ENCODE results near the gene LINC01488.

Gene LINC01488

DNA sequence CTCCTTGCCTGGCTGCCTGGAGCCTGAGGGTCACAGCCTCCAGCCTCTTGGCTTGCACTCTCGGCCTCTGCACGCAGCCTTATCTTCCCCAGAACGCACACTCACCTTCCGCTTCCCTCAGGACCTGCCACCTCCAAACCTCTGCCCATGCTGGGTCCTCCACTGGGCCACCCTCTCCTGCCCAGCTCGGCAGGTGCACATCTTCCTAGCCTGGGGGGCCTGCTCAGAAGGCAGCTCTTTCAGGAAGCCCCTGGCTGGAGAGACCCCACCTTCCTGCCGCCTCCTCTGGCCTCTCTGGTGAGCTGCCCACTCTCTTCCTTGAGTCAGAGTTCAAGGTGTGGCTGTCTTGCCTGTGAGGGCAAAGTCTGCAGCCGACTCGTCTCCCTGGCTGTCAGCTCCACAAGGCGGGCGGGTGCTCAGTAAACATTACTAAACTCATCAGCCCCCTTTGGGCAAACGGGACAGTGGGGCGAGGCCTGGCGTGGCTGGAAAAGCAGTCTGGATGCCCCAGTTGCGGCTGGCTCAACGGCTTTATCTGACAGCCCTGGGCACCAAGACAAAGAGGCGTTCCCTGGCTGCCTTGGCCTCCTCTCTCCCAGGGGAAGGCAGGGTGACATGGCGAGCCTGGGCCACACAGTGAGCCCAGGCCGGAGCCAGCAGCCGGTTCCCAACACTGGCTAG is 1.7 kb upstream of the LINC01488 start:
- no peak for DNase-seq (ENCODE audit: low read depth, low spot score)

DNA sequence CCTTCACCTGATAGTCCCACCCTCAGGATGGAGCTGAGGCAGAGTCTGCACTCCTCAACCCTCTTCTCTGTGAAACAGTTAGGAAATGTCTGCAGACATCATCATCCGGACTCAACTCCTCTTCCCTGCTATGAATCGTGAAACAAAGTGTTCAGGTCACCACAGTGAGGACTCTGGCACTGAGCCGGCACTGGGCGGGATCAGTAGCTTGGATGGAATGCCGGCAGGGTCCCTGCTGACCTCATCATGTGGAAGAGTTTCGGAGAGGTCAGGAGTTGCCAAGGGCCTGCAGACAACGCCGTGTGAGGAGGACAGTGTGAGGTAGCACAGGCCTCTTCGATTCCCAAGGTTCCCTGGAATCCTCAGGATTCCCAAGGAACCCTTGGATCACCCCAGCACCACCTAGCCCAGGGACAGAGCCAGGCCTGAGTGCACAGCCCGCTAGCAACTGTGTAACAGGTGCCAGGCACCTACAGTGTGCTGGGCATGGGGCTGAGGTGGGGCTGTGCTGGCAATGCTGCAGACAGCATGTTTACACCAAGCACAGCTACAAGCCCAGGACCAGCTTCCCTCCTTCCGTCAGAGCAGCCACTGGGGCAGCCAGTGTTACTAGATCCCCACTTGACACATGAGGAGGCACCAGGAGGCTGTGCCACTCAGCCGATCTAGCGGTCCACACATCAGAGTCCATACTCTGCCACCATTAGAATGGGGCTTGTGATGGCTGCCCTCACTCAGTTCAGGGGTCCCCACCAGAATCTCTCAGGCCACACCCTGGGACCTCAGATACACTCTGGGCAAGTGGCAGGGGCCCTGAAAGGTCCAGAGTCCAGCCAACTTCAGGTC is 693 bp upstream of the LINC01488 start:
- DNase-seq (ENCODE audit: low read depth, low spot score), result no peak

DNA sequence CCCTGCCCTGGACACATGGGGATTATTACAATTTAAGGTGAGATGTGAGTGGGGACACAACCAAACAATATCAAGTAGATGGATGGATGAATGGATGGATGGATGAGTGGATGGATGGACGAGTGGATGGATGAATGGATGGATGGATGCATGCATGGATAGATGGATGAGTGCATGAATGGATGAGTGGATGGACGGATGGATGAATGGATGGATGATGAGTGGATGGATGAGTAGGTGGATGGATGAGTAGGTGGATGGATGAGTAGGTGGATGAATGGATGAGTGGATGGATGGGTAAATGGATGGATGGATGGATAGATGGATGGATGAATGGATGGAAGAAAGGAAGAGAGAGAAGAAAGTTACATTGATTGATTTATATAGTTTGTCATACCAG is 859 bp downstream of the LINC01488 start:
- DNase-seq (ENCODE audit: low read depth, low spot score), result no peak

DNA sequence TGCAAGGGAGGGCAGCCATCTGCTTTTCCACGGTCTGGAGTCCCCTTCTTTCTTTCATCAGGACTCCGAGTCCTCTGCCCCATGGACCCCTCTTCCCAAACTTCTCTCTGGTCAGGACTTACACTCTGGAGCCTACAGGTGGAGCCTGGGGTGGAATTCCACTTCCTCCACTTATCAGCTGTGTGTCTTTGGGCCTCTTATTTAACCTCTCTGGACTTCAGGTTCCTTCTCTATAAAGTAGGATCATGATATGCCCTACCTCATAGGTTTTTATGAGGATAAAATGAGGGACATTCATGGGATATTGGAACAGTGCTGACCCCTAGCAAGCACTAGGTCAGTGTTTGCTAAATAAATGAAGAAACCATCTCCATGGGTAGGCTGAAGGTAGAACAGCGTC is 1.7 kb downstream of the LINC01488 start:
- DNase-seq (ENCODE audit: low read depth, low spot score), result no peak

DNA sequence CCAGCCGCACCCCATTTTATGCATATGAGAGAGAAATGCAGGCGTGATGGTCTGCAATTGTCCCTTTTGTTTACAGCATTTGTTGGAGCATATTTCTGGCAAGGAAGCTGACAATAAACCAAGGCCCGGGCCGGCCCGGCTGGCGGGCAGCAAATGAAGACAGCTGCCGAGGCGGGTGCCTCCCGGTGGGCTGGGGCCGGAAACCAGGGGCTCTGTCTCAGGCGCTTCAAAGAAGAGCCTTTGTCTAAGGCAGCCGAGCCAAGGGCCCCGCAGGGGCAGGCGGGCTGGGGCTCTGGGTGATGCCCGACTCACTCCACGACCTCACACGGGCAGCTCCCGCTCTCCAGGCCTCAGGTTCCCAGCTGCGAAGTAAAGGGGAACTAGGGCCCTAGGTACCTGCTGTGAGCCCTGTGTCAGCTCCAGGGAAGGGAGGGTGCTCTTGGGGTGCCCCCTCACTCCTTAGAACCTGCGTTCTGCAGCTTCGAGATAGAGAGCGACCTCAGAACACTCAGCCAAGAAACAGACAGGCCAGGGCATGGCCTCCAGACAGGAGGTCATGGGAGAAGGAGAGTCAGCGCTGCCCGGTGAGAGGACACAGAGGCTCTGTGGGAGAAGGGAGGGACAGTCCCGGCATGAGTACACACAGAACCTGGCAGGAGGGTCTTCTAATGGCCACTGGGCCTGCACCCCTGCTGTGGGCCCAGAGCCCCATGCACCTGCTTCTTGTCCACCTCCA is 2.4 kb downstream of the LINC01488 start:
- no peak for DNase-seq (ENCODE audit: low read depth, low spot score)

DNA sequence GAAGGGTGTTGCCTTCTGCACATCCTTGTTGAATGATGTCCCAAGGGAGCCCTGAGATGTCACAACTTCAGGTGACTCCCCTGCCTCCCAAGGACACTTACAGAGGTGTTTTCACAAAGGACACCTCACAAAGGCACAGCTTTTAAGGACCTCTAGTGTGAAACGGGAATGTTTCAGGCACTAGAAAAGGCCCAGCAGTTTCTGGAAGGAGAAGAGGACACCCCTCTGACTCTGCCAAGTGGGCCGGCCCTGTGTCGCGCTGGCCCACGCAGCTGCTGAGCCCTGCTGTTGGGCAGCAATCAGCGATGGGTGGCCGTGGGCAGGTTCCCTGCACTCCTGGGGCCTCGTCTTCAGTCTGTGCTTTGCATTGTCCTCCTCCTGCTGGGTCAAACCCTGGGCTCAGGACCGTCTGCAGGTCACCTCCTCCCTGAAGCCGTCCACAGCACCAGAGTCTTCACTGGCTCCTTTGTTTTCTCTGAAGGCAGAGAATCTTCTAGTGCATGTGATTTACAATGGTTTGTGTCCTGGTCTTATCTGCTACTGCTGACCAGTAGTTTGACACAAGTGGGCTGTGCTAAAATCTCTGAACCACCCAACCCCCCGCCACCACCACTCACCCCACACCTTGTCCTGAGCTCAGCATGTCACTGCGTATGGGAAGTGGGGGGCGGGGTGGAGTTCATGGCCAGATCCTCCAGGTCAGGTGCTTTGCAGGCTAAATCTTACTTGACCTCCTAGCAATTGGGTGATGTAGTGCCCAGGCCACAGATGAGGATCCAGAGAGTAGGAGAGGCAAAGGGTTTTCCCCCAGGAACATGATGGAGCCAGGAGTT is 3.2 kb downstream of the LINC01488 start:
- DNase-seq (ENCODE audit: low read depth, low spot score), result no peak

DNA sequence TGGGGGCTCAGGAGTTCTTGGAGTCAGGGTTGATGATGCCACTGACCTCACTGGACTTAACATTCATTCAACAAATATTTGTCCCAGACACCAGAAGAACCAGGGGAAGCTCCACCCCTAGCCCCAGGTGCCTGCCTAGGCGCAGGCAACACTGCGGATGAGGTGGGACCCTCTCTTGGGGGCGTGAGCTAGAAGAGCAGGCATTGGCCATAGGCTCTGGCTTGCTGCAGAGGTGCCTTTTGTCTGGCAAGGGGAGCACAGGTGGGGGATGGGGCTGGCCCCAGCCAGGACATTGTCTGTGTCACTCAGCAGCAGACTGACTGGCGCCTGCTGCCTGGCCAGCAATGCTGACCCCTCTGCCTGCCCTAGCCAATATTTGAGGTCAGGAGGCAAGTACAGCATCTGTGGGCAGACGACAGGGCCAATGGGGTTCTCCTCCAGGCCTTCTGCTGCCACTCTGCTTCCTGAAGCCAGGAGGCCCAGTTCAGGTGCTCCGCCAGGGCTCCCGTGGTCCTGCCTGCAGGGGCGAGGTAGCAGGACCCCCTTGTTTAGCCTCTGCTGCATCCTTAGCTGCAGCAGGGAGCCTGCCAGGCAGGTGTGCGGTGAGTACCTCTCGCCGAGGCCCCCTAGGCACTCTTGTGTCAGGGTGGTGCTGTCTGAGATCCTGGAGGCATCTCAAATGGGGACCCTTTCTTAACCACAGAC is 4.0 kb downstream of the LINC01488 start:
- no peak for DNase-seq (ENCODE audit: low read depth, low spot score)

DNA sequence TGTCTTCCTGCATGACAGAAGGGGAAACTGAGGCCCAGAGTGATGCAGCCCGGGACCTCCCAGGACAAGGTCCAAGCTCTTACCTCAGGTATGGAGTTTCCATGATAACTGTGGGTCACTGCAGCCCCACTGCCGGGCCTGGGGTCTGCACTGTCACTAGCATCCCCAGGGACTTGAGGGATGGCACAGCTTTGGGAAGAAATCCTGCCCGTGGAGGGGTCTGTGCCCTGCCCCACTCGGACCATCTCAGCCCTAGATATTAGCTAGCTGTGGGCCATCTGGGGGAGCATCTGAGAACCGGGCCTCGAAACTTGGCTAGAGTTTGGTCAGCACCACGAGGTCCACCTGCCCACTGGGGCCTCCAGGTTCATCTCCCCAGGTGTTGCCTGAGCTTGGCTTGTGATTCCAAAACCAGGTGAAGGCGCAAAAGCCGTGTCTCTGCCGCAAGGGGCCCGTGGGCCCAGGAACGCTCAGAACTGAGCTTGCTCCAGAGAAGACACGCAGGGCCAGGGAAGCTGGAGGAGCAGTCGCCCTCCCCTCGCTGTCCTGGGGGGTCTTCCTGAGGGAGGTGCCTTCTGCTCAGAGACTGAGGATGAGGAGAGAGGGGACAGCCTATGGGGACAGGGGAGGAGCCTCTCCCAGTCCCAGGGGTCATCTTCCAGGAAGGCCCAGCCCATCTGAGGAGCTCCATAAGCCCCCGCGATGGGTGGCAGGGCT is 4.8 kb downstream of the LINC01488 start:
- DNase-seq (ENCODE audit: low read depth, low spot score), result no peak

DNA sequence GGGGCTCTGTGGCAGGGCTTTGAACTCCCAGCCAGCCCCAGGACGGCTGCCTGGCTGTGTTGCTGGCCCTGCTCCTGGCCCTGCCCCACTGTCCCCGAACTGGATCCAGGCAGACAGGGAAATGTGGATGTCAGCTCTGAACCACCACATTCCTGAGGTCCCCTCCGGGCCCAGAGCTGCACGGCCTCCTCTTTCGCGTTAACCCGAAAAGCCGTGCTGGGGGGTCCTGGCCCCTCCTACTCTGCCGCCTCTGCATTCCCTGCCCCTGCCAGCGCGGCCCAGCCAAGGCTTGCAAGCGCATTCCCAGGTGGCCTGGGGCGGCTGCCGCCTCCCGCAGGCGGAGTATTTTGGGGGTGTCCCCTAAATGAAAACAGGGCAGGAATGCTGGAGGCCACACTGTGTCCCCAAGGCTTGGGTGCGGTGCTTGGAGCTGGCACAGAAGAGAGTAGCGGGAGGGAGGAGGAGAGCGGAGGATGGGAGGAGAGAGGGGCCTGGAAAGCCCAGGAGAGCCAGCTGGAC is 5.4 kb downstream of the LINC01488 start:
- DNase-seq (ENCODE audit: low read depth, low spot score), result no peak

DNA sequence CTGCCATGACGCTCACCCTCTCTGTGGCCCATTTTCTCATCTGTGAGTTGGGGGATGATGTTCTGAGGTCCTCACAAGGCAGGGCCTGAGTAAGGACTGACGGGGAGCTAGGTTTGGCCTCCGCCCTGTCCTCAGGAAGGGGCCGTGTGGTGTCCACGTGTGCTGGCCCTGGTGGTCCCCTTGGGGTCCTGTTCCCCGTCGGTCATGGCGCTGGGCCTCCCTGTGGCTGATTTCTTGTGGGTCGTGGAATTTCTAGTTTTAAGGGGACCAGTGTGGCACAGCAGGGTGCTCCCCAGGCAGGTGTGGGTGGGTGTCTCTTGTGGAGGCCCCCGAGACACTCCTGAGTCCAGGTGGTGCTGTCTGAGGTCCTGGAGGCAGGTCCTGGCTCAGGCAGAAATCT is 5.9 kb downstream of the LINC01488 start:
- DNase-seq (ENCODE audit: low read depth, low spot score), result no peak

DNA sequence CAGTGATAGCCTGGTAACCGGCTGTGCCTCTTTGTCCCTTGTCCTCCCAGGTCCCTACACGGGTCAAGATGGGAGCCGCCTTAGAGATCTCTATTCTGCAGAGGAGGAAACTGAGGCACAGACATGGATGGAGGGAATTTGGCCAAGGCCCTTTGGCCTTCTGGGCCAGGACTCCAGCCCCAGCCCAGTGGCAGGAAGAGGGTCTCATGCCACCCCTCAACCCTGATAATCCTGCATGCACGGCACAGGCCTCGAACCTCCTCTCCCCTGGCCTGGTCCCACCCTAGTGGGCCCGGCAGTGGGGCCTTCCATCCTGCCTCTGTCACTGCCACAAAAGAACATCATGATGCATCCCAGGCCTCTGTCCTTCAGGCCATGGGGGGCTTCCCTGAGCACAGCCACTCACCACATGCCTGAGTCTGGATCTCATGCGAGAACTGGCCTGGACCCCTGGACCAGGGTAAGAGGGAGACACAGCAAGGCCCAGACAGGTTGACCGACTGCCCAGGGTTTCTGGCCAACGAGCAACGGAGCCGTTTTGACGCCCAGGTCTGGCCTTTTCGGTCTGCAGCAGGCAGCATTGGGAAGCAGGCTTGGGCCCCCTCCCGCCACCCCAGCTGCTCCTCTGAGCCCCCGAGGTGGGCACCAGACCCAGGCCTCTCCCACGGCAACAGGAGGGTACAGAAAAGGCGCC is 6.5 kb downstream of the LINC01488 start:
- no peak for DNase-seq (ENCODE audit: low read depth, low spot score)

DNA sequence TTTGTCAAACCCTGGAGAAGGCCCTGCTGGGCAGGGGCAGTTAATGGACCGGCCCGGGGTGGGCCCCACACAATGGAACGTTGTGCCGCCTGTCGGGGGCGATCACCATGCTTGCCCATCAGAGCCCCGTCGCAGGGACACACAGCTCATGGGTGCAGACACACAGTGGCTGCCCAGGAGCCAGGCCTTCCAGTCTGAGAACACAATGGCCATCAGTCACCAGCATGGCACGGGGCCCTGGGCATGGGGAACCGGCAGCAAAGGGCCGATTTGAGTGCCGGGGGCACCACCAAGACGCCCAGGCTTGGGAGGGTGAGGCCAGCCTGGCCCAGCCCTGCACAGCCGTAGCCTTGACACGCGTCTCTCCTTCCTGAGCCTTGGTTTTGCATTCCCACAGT is 7.1 kb downstream of the LINC01488 start:
- DNase-seq (ENCODE audit: low read depth, low spot score), result no peak

DNA sequence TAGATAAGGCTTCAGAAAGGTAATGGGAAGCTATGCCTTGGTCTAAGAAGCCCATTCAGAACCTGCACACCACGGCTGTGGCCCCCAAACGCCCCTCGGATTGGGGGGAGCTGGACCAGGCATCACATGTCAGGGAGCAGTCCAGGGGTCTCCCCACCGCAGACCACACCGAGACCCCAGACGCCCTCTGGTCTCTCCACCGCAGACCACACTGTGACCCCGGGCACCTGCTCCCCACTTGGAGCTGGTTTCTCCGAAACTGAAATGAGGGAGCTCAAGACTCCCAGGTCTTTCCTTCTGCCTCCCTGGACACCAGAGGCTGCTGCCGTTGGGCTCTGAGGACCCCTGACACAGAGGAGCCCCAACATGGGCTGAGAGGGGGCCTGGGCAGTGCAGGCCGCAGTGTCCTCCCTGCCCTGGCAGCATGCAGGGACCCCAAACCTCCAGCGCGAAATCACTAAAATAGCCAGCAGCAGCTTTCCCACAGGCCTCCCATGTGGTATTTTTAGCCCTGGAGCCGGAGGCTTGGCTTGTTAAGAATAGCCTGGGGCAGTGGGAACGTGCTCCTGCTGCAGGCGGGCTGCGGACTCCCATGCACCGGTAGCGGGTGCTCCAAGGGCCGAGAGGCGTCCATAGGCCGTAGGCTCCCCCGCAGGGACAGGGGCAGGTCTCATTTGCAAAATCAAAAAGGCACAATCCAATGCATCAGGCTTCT is 7.7 kb downstream of the LINC01488 start:
- DNase-seq (ENCODE audit: low read depth, low spot score), result no peak

DNA sequence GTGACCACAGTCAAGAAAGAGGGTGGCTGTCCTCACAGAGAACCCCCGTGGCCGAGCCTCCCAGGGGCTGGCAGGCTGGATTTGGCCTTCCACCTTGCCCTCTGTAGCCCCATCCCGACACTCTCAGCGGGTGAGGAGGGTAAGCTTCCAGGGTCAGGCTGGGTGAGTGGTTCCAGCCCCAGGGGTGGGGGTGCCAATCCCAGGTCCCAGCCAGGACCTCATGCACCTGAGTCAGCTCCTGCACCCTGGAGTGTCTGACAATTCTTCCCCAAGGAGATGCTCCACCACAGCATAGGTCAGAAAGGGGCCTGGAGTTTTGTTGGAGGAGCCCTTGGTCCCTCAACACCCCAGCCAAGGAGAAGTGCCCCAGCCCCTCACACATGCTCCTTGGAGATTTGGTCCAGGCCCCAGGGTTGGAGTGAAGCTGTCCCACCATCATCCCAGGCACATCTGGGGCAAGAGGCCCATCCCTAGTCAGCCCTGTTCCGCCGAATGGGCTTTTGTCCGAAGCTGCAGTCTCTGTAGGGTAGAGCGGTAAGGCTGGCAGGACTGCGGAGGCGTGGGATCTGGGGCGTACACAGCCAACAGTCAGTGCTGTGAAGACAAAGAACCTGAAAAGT is 8.4 kb downstream of the LINC01488 start:
- DNase-seq (ENCODE audit: low read depth, low spot score), result no peak

DNA sequence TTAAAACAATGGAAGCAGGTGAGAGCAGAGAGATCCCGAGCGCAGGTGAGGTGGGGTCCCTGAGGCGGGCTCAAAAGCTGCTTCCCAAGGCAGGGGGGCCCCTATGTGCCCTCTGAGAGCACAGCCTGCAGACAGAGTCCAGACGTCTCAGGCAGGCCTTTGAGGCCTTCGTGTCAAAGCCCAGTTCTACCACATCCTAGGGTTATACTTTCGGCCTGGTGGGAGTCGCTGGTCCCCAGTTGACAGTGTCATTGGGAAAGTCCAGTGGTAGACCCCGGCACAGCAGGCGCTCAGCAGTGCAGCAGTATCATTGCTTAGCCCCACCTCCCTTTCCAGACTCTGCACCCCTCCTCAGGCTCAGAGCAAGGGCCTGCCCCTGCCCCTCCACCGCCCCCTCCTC is 9.1 kb downstream of the LINC01488 start:
- no peak for DNase-seq (ENCODE audit: low read depth, low spot score)

DNA sequence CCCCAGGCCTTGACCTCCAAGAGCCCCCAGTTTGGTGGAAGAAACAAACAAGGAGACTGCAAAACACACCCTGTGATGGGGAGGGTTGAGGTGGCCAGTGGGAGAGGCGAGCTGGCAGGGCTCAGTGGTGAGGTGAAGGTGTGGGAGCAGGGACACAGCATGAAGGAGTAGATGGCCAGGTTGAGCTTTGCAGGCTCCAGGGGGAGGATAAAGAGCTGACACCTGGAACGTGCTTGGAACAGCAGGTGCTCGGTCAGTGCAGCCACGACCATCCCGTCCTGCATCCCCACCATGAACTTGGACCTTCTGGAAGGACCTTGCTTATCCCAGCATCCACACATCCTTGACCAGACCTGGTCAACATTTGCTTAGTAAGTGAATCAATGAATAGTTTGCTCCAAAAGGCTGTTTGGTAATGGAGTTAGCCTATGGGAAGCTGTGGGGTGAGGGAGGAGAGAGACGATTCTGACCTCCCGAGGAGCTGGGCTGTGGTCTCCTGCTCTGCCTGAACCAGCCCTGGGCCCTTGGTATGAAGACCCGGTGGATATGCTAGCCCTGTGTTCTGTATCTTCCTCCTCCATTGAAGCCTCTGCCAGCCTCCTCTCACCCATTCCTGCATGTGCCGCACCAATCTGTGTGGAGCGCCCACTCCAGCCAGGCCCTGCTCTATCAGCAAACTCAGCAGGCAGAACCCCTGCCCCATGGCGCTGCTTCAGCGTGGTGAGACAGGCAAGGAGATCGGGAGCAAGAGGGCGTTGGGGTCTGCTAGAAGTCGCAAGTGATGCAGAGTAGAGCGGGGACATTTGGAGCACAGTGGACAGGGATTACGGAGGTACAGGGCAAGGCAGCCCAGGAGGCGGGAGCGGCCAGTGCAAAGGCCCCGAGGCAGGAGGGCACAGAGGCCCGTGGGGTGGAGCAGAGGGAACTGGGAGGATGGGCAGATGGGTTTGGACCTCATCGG is 9.9 kb downstream of the LINC01488 start:
- no peak for DNase-seq (ENCODE audit: low read depth, low spot score)
